Ecto neural progenitor cell (in vitro differentiated cells): ENCODE measurements around the gene SBSN.

ENCODE experiments used
- DNase-seq: peaks from one replicate; pipeline ENCODE4 v3.0.0-alpha.2; 2018; ENCODE audit warnings: low spot score

The SBSN gene

GRCh38 chr19:35528218-35529038, at the start of gene SBSN:
TSS of gene SBSN (minus strand) at chr19:35528311. CDS start at chr19:35528281, 30 bp downstream.
- DNase-seq: no peak

DNA sequence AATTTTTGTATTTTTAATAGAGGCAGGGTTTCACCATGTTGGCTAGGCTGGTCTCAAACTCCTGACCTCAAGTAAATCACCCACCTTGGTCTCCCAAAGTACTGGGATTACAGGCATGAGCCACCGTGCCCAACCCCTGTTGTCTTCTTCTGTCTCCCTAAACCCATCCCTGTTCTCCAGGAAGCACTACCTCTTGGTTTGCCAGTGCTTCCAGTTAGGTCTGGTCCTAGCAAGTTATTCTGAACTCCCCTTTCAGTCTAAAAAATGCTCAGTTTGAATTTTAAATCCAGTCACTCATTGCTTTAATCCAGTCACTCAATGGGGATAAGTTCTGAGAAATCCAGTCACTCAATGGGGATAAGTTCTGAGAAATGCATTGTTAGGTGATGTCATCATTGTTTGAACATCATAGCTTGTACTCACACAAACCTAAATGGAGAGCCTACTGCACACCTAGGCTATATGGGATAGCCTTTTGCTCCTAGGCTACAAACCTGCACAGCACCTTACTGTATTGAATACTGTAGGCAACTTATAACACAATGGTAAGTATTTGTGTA, 43.4 kb upstream of the SBSN start:
- DNase-seq: no peak

GRCh38 chr19:35569281-35569781, 41.2 kb upstream of the SBSN start:
- DNase-seq: no peak

DNA sequence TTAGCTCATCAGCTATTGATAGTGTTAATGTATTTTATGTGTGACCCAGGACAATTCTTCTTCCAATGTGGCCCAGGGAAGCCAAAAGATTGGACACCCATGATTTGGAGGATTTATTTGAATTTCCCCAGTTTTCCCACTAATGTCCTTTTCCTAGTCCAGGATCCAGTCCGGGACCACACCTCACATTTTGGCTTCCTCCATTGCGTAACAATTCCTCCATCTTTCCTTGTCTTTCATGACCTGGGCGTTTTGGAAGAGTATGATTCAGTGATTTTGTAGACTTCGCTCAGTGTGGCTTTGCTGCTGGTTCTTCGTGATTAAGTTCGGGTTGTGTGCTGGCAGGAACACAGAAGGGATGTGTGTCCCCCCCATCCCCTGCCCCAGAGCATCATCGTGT, 38.6 kb upstream of the SBSN start:
- no peak for DNase-seq

DNA sequence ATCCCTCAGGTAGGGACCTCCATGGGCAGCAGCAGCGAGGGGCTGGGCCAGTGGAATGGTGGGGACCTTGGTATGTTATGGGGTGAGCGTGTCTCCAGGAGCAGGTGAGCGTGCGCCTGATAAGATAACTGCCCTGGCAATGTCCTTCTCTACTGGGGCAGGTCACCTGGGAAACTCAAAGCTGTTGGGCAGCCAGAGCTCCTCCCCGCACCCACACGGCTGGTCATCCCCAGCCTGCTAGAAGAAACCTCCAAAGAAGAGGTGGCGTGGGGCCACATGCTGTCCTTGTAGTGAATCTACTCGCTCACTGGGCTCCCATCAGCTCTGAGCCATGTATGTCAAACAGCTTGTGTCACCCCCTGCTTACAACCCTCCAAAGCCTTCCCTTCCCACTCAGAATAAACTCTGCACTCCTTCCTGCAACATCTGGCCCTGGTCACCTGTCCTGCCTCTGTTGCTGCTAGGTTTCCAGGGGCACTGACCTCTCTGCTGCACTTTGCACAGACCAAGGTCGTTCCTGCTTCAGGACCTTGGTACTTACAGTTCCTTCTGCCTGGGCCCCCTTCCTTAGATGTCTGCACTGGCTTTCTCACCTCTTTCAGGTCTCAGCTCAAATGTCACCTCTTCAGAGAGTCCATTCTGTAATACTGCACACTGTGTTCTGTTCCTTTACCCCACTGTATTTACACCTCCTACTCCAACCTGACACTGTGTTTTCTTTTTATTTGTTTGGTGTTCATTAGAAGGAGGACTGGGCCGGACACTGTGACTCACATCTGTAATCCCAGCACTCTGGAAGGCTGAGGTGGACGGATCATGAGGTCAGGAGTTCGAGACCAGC, 37.1 kb upstream of the SBSN start:
- DNase-seq: no peak

- DNase-seq: no peak
These were observed 35.2 kb upstream of the SBSN start, which contains the start of gene ATP4A for GRCh38 chr19:35563207-35563829. TSS of gene ATP4A (minus strand) at chr19:35563658. CDS start at chr19:35563629, 29 bp downstream.

DNA sequence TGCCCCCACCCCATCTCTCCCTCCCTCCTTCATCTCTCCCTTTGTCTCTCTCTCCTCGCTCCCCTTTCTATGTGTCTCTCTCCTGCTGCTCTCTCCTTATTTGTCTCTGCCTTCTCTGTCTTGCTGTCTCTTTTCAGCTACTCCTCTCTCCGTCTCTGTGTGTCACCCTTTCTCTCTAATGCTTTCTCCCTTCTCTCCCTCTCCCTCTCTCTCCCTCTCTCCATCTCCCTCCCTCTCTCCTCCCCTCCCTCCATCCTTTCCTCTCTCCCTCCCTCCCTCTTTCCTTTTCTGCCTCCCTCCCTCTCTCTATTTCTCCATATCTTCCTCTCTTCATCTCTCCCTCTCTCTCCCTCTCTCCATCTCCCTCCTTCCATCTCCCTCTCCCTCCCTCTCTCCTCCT, 34.7 kb upstream of the SBSN start:
- no peak for DNase-seq

DNA sequence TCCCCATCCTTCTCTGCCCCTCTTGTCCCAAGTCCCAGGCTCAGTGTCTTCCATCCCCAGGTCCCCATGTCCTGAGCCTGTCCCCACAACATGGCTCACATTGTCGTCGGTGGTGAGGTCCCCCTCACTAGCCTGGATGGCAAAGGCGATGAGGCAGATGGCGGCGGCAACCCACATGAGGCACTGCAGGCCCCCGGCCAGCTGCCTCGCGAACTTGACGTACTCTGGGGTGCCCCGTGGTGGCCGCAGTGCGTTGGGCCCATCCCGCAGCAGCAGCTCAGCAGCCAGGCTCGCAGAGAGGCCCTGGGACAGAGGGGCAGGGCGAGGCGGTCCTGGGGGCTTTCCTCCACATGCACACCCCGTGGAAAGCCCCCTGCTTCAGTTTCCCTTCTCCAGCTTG, 34.2 kb upstream of the SBSN start:
- DNase-seq: no peak

GRCh38 chr19:35561436-35561835, 33.3 kb upstream of the SBSN start:
- DNase-seq: no peak

GRCh38 chr19:35560677-35561076, 32.6 kb upstream of the SBSN start:
- no peak for DNase-seq

DNA sequence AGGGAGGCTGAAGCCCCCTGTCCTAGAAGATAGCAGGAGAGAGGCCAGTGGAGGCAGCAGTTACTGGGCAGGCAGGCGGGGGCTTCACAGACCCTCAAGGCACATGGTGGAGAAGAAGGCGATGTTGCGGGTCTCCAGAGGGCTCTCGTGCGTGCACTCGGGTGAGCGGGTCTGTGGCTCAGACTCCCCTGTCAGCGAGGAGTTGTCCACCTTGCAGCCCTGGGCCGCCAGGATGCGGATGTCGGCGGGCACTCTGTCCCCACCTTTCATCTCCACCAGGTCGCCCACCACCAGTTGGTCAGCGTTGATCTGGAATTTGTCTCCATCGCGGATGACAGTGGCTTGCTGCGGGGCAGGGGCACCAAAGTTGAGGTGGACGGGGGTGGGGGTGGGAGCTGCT, 32.2 kb upstream of the SBSN start:
- no peak for DNase-seq

- DNase-seq: peak; percentile 37
These were observed 31.7 kb upstream of the SBSN start for GRCh38 chr19:35559781-35560180.

DNA sequence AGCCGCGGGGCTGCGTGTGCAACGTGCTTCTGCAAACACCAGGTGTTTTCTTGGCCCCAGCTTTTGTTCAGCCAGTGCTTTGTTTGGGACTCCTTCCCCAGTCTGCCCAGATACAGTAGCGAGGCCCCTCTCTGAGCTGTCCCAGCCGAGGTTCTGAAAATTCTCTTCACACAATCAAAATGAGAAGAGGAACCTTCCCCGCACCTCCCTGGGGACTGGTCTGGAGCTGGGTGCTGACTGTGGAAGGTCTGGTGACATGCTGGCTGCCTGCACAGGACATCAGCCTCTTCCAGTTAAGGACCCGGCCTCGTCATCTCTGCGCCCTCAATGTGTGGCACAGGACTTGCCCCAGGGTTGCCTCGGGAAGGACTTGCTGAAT, 31.2 kb upstream of the SBSN start:
- no peak for DNase-seq

GRCh38 chr19:35558400-35559280, 30.5 kb upstream of the SBSN start:
- DNase-seq: peak; percentile 43

DNA sequence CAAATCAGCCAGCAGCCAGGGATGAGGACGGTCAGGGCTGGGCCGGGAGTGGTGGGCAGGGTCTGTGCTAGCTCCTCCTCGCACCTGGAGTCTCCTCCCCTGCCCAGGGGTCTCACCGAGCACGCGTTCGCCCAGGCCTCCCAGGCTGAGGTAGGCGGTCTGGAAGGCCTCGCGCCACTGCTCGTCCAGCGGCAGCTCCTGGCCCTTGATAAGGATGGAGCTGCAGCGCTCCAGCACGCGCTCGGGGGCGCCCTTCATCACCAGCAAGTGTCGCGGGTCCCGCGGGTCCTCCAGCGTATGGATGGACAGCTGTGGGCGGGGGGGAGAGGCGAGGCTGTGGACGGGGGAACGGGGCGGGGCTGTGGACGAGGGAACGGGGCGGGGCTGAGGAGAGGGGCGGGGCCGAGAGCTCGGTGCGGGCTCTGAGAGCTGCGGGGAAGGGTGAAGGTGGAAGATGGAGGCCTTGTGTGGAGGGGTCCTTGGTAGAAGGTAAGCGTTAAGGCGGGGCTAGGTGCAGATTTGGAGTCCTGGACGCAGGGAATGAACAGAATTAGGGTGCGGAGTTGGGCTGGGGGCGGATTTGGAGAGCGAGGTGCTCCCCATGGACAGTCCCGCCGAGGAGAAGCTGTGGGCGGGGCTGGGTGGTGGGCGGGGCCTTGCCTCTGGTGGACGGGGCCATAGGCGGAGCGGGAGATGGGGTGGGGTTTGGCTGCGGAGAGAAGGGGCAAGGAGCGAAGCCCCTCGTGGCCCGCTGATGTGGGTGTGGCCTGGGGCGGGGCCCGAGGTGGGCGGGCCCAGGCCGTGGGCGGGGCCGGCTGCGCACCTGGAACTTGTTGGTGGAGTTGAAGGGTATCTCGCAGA, 29.7 kb upstream of the SBSN start:
- peak; percentile 96 for DNase-seq

GRCh38 chr19:35556846-35557538, 28.9 kb upstream of the SBSN start:
- peak; percentile 45 for DNase-seq

DNA sequence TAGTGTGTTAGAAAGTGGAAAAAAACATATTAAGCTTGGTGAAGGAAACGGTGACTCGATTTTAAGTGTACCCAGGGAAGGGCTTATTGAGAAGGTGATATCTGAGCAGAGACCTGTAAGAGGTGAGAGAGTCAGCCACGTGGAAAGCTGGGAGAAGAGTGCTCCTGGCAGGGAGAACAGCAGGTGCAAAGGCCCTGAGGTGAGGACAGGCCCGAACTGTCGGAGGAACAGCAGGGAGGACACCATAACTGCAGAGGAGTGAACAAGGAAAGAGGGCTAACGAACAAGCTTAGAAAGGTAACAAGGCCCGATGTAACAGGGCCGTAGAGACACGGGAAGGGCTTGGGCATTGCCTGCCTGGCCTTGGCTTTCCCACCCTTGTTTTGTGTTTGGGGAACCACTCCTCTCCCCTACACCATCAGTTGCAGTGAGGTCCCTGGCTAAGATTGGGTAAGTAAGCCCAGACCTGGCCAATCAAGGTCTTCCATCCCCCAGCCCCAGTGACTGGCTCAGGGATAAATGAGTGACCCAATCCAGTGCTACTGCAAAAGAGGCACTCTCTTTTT, 28.0 kb upstream of the SBSN start:
- DNase-seq: no peak

GRCh38 chr19:35555301-35556005, 27.3 kb upstream of the SBSN start:
- peak; percentile 60 for DNase-seq

DNA sequence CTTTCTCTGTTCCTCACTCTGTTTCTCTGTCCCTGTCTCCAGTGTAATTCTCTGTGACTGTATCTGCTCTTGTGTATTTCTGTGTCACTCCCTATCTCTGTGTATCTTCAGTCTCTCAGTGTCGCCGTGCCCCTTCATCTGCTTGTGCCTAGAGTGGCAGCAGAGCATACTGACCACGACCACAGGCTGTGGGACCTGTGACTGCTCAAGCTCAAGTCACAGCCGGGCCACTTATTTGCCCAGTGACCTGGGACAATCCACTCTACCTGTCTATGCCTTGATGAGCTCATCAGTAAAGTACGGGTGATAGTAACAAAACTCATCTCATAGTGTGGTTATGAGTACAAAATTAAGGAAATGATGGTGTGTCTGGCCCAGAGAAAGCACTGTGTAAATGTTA, 26.0 kb upstream of the SBSN start:
- DNase-seq: no peak
